ENCODE data around the gene GLDC.

GLDC gene

GRCh38 chr9:6566409-6567139 lies 79.0 kb downstream of the GLDC start:
- no peak overlapping the region for H3K27ac ChIP-seq
- no peak for TF ChIP-seq CTCF (conservative IDR thresholded peaks at IDR 0.05)
- TF ChIP-seq ZFX (IDR thresholded peaks at IDR 0.05), result no peak

GRCh38 chr9:6565312-6565711 lies 80.2 kb downstream of the GLDC start:
- H3K27ac ChIP-seq, result no peak overlapping the region
- no peak for TF ChIP-seq CTCF (conservative IDR thresholded peaks at IDR 0.05)
- no peak for TF ChIP-seq ZFX (IDR thresholded peaks at IDR 0.05)

DNA sequence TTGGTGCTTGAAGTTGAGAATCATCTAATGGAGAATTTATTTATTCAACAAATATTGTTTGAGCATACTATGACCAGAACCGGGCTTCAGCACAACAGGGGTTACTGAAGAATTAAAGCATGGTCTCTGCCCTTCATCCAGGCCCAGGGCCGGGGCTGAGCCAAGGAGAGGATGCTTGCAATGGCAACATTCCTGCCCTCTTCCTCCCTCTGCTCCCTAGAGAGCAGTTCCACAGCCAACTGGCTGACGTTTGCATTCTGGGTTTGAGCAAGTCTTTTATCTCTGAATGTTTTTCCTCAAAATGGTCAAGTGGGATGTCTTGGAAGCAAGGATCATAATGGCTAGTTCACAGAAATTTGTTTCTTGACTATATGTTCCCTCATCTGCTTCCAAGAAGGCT lies 80.7 kb downstream of the GLDC start:
- TF ChIP-seq CTCF (conservative IDR thresholded peaks at IDR 0.05), result no peak
- no peak for TF ChIP-seq ZFX (IDR thresholded peaks at IDR 0.05)
- H3K27ac ChIP-seq, result no peak overlapping the region

GRCh38 chr9:6564360-6564759 lies 81.2 kb downstream of the GLDC start:
- TF ChIP-seq ZFX (IDR thresholded peaks at IDR 0.05) (no peak), CTCF (conservative IDR thresholded peaks at IDR 0.05) (no peak)
- H3K27ac ChIP-seq, result no peak overlapping the region

- H3K27ac ChIP-seq, result no peak overlapping the region
- TF ChIP-seq CTCF (conservative IDR thresholded peaks at IDR 0.05) (no peak), ZFX (IDR thresholded peaks at IDR 0.05) (no peak)
Measured at GRCh38 chr9:6562871-6563430, 82.6 kb downstream of the GLDC start.

DNA sequence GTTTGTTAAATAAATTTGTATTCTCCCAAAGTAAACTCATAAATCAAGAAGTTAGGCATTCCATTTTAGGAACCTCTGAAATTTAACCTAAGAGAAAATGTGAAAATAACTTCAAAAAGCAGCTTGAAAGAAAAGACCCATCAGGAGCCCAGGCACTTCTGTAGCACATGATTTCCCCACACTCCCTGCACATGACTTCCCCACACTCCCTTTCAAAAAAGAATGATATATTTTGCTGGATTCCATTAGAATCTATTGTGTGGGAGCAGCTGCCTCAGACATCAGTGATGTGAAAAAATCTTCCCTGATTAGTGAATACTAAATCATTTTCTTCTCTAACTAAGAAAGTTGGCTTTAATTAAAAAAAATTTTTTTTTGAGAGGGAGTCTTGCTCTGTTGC lies 83.3 kb downstream of the GLDC start:
- H3K27ac ChIP-seq, result no peak overlapping the region
- TF ChIP-seq CTCF (conservative IDR thresholded peaks at IDR 0.05) (no peak), ZFX (IDR thresholded peaks at IDR 0.05) (no peak)

DNA sequence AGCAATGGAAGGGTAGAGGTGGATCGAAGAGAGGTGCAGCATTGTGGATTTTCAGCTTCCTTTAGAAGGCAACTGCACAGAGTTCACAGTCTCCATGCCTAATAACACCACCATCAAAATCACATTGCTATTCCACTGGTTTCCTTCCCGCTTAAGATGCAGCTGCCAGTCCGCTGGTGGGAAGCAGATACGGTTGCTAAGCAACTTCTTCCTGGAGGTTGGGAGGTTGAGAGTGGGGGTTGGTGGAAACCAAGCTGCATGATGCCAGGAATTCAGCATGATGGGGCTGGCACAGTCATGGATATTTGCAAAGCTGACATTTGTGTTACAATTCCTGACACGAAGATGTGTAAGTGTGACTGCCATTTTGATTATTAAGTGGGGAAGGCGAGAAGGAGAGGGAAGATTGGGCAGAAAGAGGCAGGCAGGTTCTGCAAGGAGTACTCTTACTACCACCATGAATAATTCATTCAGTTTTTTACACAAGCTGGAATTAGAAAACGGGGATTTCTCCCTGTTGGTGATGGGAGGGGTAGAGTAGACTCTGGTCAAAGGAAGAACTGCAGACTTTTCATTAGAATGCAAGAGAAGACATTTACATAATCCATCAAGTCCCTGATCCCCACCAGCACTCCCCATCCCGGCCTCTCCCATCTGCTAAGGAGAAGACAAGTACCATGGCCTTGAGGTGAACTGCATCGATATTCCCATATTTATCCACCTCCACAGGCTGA lies 87.5 kb downstream of the GLDC start:
- TF ChIP-seq ZFX (IDR thresholded peaks at IDR 0.05) (no peak), CTCF (conservative IDR thresholded peaks at IDR 0.05) (no peak)

More for the DNA sequence above, 87.5 kb downstream of the GLDC start:
- H3K27ac ChIP-seq, result no peak overlapping the region
